ENCODE data around the gene COA1.
"Not testable (repeated sequence)": the region's sequence is repeated elsewhere in the genome, so short reads cannot be mapped to it uniquely, and the experiment has no call there.

The COA1 gene

DNA sequence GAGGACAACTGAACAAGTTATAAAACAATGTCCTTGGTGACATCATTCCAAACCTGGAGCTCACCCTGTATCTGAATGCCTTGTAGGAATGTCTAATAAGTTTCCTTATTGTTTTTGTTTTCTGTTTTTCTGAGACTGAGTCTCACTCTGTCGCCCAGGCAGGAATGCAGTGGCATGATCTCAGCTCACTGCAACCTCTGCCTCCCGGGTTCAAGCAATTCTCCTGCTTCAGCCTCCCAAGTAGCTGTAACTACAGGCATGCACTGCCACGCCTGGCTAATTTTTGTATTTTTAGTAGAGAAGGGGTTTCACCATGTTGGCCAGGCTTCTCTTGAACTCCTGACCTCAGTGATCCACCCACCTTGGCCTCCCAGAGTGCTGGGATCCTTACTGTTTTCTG lies 2.2 kb upstream of the COA1 start:
- in situ Hi-C loops (cut with MboI; ENCODE audit: low sequenced_read_pairs), result not testable (repeated sequence)

DNA sequence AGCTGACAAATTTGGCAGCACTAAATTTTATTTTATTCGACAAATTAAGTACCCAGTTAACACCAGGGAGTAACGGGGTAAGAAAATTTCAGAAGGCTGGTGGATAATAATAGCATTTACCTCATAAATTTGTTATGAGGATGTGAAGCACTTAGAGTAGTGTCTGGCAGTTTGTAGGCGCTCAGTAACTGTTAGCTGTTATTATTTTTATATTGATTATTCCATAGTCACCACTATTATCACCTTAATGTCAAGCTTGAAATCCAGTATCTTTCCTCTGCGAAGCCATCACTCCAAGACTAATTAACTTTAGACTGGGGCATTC lies 563 bp upstream of the COA1 start:
- in situ Hi-C loops (cut with MboI; ENCODE audit: low sequenced_read_pairs), result no loop called here

DNA sequence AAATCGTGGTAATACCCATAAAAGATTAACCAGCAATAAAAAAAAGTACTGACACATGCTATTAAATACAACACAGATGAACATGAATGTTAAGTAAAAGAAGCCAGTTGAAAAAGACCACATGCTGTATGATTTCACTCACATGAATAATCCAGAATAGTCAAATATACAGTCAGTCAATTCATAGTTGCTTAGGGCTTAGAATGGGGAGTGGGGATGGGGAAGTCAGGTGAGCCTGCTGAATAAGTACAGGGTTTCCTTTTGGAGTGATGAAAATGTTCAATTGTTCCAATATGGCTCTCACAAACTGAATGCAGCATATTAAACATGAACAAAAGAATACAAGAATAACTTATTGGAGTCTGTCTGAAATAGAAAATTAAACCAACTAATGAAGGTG lies 1.8 kb downstream of the COA1 start:
- in situ Hi-C loops (cut with MboI; ENCODE audit: low sequenced_read_pairs), result no loop called here

DNA sequence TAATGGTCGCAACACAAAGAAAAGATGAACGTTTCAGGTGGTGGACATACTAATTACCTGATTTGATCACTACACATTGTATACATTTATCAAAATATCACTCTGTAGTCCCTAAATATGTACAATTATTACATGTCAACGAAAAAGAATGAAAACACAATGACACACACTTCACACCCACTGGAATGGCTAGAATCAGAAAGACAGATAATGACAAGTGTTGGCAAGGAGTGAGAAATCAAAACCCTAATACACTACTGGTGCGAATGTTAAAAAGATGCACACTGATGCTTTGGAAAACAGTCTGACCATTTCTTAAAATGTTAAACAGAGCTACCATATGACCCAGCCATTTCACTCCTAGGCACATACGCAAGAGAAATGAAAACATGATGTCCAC lies 2.3 kb downstream of the COA1 start:
- in situ Hi-C loops (cut with MboI; ENCODE audit: low sequenced_read_pairs), result no loop called here

DNA sequence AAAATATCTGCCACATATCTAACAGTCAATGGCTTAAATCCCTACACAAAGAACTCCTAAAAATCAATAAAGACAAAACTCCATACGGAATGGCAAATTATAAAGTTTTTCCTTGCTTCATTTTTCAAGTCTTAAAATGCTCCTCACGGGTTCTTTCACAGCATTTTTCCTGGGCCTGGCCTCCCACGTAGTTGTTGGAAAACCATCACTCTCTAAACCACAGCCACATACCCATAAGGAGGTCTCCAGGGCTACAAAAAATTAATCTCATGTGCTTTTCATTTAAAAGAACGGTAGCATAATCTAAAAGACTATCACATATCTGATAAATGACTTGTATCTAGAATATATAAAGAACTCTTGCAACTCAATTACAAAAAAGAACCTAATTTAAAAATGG lies 2.9 kb downstream of the COA1 start:
- in situ Hi-C loops (cut with MboI; ENCODE audit: low sequenced_read_pairs), result no loop called here

DNA sequence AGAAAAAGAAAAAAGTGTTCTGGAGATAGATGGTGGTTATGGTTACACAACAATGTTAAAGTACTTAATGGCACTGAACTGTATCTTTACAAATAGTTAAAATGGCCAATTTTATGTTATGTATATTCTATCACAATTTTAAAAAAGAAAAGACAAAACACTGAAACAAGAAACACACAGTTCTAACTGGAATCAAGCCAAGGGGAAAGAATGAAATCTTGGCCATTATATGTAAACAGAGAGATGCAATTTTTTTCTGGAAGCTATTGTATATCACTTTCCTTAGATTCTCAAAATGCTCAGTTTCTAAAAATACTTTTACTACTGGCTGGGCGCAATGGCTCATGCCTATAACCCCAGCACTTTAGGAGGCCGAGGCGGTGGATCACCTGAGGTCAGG lies 4.1 kb downstream of the COA1 start:
- in situ Hi-C loops (cut with MboI; ENCODE audit: low sequenced_read_pairs), result no loop called here

DNA sequence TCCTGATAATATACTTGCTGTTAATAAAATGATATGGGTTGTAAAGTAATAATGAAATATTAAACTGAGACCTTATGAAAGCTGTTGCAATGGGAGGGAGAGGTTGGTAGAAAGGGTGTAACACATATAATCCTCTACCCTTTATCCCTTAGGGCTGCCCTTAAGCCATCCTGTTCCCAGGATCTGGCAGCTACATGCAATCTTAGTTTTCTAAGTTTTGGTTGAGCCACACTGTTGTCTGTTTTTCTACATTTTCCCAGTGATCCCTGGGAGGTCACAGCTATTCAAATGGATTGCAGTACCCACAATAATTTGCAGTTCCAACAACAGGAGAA lies 6.3 kb downstream of the COA1 start:
- in situ Hi-C loops (cut with MboI; ENCODE audit: low sequenced_read_pairs), result no loop called here

DNA sequence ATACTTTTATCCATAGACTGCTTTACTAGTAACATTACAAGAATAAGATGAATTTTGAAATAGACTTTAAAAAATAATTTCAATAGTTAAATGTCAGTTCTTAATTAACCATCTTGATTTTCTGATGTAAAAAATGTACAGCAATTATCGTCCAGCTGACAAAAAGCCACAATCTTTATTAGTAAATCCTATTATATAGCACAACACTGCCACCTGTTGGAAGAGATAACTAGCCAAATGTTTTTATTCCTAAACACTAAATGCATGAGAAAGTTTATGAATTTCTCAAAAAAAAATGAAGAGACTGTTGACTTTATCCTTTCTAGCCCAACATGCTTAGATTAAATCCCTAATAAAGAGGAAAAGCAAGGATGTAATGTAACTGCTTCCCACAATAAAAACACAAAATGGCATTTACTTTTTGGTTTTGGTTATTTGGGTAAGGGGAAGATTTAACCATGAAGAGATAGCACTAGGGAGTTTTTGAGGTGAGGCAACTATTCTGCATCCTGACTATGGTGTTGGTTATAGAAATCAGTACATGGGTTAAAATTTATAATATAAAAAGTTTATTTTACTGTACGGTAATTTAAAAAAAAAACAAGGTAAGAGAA lies 8.0 kb downstream of the COA1 start:
- in situ Hi-C loops (cut with MboI; ENCODE audit: low sequenced_read_pairs), result no loop called here

DNA sequence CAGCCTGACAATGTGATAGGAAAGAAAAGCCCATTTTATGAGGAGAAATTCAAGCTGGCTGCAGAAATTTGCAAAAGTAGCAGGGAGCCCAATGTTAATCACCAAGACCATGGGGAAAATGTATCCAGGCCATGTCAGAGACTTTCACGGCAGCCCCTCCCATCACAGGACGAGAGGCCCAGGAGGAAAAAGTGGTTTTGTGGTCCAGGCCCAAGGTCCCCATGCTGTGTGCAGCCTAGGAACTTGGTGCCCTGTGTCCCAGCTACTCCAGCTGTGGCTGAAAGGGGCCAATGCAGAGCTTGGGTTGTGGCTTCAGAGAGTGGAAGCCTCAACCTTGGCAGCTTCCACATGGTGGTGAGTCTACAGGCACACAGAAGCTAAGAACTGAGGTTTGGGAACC lies 12.7 kb downstream of the COA1 start:
- in situ Hi-C loops (cut with MboI; ENCODE audit: low sequenced_read_pairs), result no loop called here

DNA sequence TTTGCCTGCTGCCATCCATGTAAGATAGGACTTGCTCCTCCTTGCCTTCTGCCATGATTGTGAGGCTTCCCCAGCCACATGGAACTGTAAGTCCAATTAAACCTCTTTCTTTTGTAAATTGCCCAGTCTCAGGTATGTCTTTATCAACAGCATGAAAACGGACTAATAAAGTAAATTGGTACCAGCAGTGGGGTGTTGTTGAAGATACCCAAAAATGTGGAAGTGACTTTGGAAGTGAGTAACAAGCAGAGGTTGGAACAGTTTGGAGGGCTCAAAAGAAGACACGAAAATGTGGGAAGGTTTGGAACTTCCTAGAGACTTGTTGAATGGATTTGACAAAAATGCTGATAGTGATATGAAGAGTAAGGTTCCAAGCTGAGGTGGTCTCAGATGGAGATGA lies 13.4 kb downstream of the COA1 start:
- in situ Hi-C loops (cut with MboI; ENCODE audit: low sequenced_read_pairs), result not testable (repeated sequence)

DNA sequence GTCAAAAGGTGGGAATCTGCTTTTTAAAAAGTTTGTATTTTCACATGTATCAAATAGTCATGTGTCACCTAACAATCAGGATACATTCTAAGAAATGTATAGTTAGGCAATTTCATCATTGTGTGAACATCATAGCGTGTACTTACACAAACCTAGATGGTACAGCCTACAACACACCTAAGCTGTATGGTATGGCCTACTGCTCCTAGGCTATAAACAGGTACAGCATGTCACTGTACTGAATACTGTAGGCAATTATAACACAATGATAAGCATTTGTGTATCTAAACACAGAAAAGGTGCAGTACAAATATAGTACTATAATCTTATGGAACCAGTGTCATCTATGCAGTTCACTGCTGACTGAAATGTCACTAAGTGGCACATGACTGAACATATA lies 17.8 kb downstream of the COA1 start:
- in situ Hi-C loops (cut with MboI; ENCODE audit: low sequenced_read_pairs), result no loop called here

DNA sequence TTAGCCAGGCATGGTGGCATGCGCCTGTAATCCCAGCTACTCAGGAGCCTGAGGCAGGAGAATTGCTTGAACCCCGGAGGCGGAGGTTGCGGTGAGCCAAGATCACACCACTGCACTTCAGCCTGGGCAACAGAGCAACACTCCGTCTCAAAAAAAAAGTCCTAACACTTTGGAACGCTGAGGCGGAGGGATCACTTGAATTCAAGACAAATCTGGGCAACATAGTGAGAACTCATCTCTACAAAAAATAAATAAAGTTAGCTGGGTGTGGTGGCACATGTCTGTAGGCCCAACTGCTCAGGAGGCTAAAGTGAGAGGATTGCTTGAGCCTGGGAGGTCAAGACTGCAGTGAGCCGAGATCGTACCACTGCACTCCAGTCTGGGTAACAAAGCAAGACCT lies 21.3 kb downstream of the COA1 start:
- in situ Hi-C loops (cut with MboI; ENCODE audit: low sequenced_read_pairs), result not testable (repeated sequence)

DNA sequence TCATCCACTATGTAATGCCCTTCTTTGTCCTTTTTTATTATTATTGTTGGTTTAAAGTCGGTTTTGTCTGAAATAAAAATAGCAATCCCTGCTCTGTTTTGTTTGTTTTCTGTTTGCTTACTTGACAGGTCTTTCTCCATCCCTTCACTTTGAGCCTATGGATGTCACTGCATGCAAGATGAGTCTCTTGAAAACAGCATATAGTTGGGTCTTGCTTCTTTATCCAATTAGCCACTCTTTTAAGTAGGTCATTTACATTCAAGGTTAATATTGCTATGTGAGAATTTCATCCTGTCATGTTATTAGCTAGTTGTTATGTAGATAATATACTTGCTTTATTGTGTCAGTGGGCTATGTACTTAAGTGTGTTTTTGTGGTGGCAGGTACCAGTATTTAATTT lies 25.8 kb downstream of the COA1 start:
- in situ Hi-C loops (cut with MboI; ENCODE audit: low sequenced_read_pairs), result no loop called here

DNA sequence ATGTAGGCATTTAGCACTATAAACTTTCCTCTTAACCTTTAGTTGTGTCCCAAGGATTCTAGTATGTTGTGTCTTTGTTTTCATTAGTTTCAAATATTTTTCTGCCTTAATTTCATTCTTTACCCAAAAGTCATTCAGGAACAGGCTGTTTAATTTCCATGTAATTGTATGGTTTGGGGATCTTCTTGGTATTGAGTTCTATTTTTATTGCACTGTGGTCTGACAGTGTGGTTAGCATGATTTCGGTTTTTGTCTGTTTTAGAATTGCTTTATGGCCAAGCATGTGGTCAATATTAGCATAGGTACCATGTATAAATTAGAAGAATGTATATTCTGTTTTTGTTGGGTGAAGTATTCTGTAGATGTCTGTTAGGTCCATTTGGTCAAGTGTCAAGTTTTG lies 26.3 kb downstream of the COA1 start:
- in situ Hi-C loops (cut with MboI; ENCODE audit: low sequenced_read_pairs), result no loop called here

DNA sequence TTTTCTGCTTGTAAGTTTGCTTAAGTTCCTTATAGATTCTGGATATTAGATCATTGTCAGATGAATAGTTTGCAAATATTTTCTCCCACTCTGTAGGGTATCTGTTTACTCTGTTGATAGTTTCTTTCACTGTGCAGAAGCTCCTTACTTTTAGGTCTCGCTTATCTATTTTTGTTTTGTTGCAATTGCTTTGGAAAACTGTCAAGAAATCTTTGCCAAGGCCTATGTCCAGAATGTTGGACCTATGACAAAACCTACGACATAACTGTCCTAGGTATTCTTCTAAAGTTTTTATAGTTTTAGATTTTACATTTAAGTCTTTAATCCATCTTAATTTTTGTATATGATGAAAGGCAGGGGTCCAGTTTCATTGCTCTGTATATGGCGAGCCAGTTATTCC lies 27.4 kb downstream of the COA1 start:
- in situ Hi-C loops (cut with MboI; ENCODE audit: low sequenced_read_pairs), result no loop called here

DNA sequence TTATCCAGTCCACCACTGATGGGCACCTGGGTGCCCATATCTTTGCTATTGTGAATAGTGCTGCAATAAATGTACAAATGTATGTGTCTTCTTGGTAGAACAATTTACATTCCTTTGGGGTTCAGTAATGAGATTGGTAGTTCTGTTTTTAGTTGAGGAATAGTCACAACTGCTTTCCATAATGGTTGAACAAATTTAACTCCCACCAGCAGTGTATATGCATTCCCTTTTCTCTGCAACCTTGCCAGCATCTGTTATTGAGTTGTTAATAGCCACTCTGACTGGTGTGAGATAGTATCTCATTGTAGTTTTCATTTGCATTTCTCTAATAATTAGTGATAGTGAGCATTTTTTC lies 27.8 kb downstream of the COA1 start:
- in situ Hi-C loops (cut with MboI; ENCODE audit: low sequenced_read_pairs), result no loop called here

DNA sequence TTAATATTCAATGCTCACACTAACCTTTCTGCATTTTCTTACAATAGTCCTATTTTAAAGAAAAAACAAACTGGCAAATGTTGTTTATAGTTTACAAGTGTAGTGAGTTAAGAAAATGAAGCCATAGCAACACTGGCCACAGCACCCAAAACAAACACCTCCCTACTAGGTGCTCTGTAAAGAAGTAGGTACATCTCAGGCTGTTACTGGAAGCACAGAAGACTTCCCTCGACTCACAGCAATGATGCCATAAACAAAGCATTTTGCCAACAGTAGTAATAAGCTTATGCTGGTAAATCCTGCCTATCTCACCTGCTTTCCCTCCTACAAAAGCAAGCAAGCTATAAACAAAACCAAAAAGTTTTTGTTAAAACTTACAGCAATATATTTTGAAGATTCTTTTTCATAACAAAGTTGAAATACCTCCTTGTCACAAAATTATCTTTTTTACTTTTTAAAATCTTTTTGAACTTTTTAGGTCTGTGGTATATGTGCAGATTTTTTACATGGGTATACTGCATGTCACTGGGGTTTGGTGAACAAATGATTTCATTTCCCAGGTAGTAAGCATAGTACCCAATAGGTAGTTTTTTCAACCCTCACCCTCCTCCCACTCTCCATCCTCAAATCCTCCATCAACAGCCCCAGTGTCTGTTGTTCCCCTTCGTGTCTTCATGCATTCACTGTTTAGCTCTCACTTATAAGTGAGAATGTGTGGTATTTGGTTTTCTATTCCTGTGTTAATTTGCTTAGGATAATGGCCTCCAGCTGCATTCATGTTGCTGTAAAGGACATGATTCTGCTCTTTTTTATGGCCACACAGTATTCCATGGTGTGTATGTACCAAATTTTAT lies 28.4 kb downstream of the COA1 start:
- in situ Hi-C loops (cut with MboI; ENCODE audit: low sequenced_read_pairs), result no loop called here

DNA sequence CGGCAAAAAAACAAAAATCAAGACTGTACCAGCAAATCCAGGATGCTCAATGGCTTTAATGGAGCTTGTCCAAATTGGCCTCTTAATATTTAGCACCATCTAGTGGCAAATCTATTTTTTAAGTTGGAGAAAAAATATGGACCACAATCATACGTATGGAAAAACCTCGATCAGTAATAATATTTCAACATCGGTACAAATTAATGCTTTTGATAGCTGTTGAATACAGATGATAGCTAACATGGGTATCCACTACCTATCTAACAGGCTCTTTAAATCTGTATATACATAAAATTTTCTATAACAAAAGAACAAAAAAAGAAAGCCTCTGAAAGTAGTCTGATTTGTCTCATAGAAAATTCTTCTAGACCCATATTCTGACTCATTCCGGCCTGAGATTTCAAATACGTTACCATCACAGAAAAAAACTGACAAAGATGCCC lies 29.2 kb downstream of the COA1 start:
- in situ Hi-C loops (cut with MboI; ENCODE audit: low sequenced_read_pairs), result no loop called here

DNA sequence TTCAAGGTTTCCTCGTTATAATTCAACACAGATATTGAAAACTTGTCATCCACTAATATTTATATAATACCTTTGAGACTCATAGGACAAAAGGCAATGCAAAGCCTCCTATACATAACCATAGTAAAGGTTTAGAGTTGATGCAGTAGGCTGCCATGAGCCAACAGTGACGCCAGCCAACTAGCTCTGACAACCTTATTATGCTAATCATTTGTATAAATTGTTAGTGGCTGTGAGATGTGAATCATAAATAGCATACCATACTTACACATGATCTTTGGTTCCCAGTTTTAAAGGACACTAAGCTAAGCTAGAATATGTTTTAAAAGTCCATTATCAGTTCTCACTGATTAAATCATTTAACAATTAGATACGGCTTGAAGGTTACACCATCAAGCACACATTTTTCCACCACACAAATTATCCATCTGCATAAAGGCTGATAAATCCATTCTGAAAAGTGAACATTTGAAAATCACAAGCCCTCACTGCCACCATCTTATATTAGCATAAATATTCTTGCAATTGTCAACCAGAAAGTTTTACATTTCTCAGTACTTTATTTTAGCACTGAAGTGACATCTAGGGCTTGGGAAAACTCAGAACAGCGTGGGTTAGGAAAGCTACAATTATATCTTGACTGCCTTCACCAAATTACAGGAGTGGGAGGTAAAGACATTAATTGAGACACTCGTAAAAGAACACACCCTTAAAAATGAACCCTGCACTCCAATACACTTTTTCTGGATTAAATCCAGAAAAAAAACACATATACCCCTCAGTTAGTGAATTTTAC lies 30.7 kb downstream of the COA1 start:
- in situ Hi-C loops (cut with MboI; ENCODE audit: low sequenced_read_pairs), result no loop called here

DNA sequence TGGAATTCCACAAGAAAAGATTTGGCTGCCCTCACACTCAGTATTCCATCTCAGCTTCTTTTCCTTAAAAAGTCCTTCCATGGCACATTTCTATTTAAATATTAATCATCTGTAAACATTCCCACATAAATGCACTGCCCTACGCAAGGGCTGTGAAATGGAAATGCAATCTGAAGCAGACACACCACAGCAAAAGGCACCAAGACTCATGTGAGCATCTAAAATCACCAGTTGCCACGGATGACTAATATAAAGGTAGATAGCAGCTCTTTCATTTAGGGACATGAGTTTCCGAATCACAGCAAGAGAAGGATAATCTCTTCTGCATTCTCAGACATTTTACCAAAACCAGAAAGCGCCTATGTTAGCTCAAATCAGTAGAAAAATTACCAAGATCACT lies 31.6 kb downstream of the COA1 start:
- in situ Hi-C loops (cut with MboI; ENCODE audit: low sequenced_read_pairs), result no loop called here

DNA sequence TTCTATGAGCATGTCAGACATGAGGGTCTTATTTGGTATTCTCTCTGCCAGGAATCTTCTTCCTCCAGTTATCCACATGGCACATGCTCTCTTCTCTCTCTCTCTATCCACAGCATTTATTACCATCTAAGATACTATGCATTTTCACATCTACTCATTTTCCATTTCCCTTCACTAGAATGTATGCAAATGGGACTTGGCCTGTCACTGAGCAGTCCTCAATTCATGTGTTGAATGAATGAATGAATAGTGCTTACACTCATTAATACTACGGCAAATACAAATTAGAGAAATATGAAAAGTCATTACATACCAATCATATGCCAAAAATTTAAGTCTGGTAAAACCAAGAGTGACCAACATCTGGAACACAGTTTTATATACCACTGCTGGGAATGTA lies 34.0 kb downstream of the COA1 start:
- in situ Hi-C loops (cut with MboI; ENCODE audit: low sequenced_read_pairs), result no loop called here

DNA sequence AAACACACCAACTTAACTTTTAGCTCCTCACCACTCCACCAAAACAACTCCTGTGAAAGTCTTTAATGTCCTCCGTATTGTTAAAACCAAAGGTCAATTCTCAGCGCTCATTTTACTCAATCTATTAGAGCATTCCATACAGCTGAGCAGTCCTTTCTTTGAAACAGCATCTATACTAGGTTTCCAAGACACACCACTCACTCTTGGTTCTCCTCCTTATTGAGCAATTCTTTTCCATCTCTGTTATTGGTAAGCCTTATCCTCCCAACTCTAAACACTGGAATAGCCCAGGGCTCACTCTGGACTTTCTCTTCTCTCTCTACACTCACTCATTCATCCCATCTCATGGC lies 34.9 kb downstream of the COA1 start:
- in situ Hi-C loops (cut with MboI; ENCODE audit: low sequenced_read_pairs), result no loop called here
